ENCODE data around the gene SAP30BP. TPM values are rescaled to one million over a fixed set of nuclear protein-coding genes. Genes with fewer than 3 reads are reported as not detected.

Gene SAP30BP
- total RNA-seq, 1 donor = 45.8 TPM

GRCh38 chr17:75706042-75706728 is 39.0 kb downstream of the SAP30BP start:
- no peak for TF ChIP-seq CTCF (IDR thresholded peaks at IDR 0.05; ENCODE audit: insufficient read depth, low read length)
- no peak for DNase-seq (ENCODE audit: low read depth)
- H3K4me3 ChIP-seq (ENCODE audit: low read depth, low read length) = no peak overlapping the region

GRCh38 chr17:75707079-75707571 is 40.0 kb downstream of the SAP30BP start:
- DNase-seq (ENCODE audit: low read depth) = peak; percentile 44
- no peak for TF ChIP-seq CTCF (IDR thresholded peaks at IDR 0.05; ENCODE audit: insufficient read depth, low read length)
- no peak overlapping the region for H3K4me3 ChIP-seq (ENCODE audit: low read depth, low read length)

- no peak overlapping the region for H3K4me3 ChIP-seq (ENCODE audit: low read depth, low read length)
- no peak for DNase-seq (ENCODE audit: low read depth)
- TF ChIP-seq CTCF (IDR thresholded peaks at IDR 0.05; ENCODE audit: insufficient read depth, low read length) = no peak
These were observed 45.3 kb downstream of the SAP30BP start for GRCh38 chr17:75712446-75712845.

GRCh38 chr17:75719732-75720131 is 52.6 kb downstream of the SAP30BP start:
- no peak for TF ChIP-seq CTCF (IDR thresholded peaks at IDR 0.05; ENCODE audit: insufficient read depth, low read length)
- no peak overlapping the region for H3K4me3 ChIP-seq (ENCODE audit: low read depth, low read length)
- DNase-seq (ENCODE audit: low read depth) = no peak

GRCh38 chr17:75720656-75721462 is 53.7 kb downstream of the SAP30BP start, which contains the start of gene ITGB4:
TSS of gene ITGB4 (plus strand) at chr17:75721459. CDS start at chr17:75724704, 3,245 bp downstream.
- TF ChIP-seq CTCF (IDR thresholded peaks at IDR 0.05; ENCODE audit: insufficient read depth, low read length) = no peak
- DNase-seq (ENCODE audit: low read depth) = no peak
- H3K4me3 ChIP-seq (ENCODE audit: low read depth, low read length) = no peak within 1 kb of the TSS

GRCh38 chr17:75721463-75722011 is 54.4 kb downstream of the SAP30BP start:
- H3K4me3 ChIP-seq (ENCODE audit: low read depth, low read length) = no peak overlapping the region
- no peak for DNase-seq (ENCODE audit: low read depth)
- no peak for TF ChIP-seq CTCF (IDR thresholded peaks at IDR 0.05; ENCODE audit: insufficient read depth, low read length)

All from fibroblast of the aortic adventitia (primary cell).